Gastrocnemius medialis (tissue), 4 donors: ENCODE results near the gene FAM83F.
"Not testable (repeated sequence)": the region's sequence is repeated elsewhere in the genome, so short reads cannot be mapped to it uniquely, and the experiment has no call there.

Source experiments
- CTCF ChIP-seq, 5 experiments: fragments of 450-650 bp in 3 of 5; fragments of 200-600 bp in 2 of 5; sonication (generic) in 2 of 5; IDR thresholded peaks in 4 of 5; conservative IDR thresholded peaks in 1 of 5; 1 replicate in 4 of 5; 2 replicates in 1 of 5; pipeline ENCODE4 v1.5.1; 2016 to 2019; ENCODE audit warnings: antibody characterized with exemption in 5 of 5, mild to moderate bottlenecking in 3 of 5, moderate library complexity in 3 of 5
- POLR2A ChIP-seq, 2 donors: fragments of 450-650 bp; IDR thresholded peaks; one replicate each; pipeline ENCODE4 v1.6.1; 2017; ENCODE audit warnings: antibody characterized with exemption in 2 of 2, mild to moderate bottlenecking in 2 of 2, moderate library complexity in 2 of 2

GRCh38 chr22:39992894-39993293 is 1.9 kb upstream of the FAM83F start:
- not testable (repeated sequence) for TF ChIP-seq POLR2A (IDR thresholded peaks at IDR 0.05); CTCF (IDR thresholded peaks at IDR 0.05 in 4 of 5, conservative IDR thresholded peaks at IDR 0.05 in 1 of 5)
